ENCODE results near the gene HS6ST3.

Gene HS6ST3

GRCh38 chr13:96792736-96793403 lies 703.0 kb downstream of the HS6ST3 start:
- DNase-seq (ENCODE audit: low spot score): no peak
- no peak for TF ChIP-seq CTCF (IDR thresholded peaks at IDR 0.05; ENCODE audit: borderline replicate concordance, control extremely low read depth, extremely low read depth, insufficient read depth, missing control alignments)
- in situ Hi-C loops (cut with MboI; ENCODE audit: low sequenced_read_pairs, unreplicated experiment): no loop called here

GRCh38 chr13:96793404-96793755 lies 703.5 kb downstream of the HS6ST3 start:
- in situ Hi-C loops (cut with MboI; ENCODE audit: low sequenced_read_pairs, unreplicated experiment): no loop called here
- no peak for DNase-seq (ENCODE audit: low spot score)
- TF ChIP-seq CTCF (IDR thresholded peaks at IDR 0.05; ENCODE audit: borderline replicate concordance, control extremely low read depth, extremely low read depth, insufficient read depth, missing control alignments): no peak

- DNase-seq (ENCODE audit: low spot score): no peak
- in situ Hi-C loops (cut with MboI; ENCODE audit: low sequenced_read_pairs, unreplicated experiment): no loop called here
- TF ChIP-seq CTCF (IDR thresholded peaks at IDR 0.05; ENCODE audit: borderline replicate concordance, control extremely low read depth, extremely low read depth, insufficient read depth, missing control alignments): no peak
These were observed 704.8 kb downstream of the HS6ST3 start for GRCh38 chr13:96794669-96795068.

- in situ Hi-C loops (cut with MboI; ENCODE audit: low sequenced_read_pairs, unreplicated experiment): no loop called here
- no peak for DNase-seq (ENCODE audit: low spot score)
These were observed 705.8 kb downstream of the HS6ST3 start for GRCh38 chr13:96795670-96796069.

GRCh38 chr13:96796091-96796633 lies 706.3 kb downstream of the HS6ST3 start:
- no peak for TF ChIP-seq CTCF (IDR thresholded peaks at IDR 0.05; ENCODE audit: borderline replicate concordance, control extremely low read depth, extremely low read depth, insufficient read depth, missing control alignments)
- in situ Hi-C loops (cut with MboI; ENCODE audit: low sequenced_read_pairs, unreplicated experiment): no loop called here
- DNase-seq (ENCODE audit: low spot score): no peak

More at GRCh38 chr13:96795670-96796069, 705.8 kb downstream of the HS6ST3 start:
- no peak for TF ChIP-seq CTCF (IDR thresholded peaks at IDR 0.05; ENCODE audit: borderline replicate concordance, control extremely low read depth, extremely low read depth, insufficient read depth, missing control alignments)

- in situ Hi-C loops (cut with MboI; ENCODE audit: low sequenced_read_pairs, unreplicated experiment): no loop called here
- TF ChIP-seq CTCF (IDR thresholded peaks at IDR 0.05; ENCODE audit: borderline replicate concordance, control extremely low read depth, extremely low read depth, insufficient read depth, missing control alignments): no peak
- no peak for DNase-seq (ENCODE audit: low spot score)
These were observed 707.2 kb downstream of the HS6ST3 start for GRCh38 chr13:96797136-96797535.
